HL-60 (cell line): Measurements from ENCODE around the gene FASTKD3.

Source experiments
- DNase-seq, 2 experiments: peaks; one replicate each; pipeline ENCODE4 v3.0.0-alpha.2; 2010 to 2020; ENCODE audit warnings: low read depth in 1 of 2, low spot score in 1 of 2
- H3K27ac ChIP-seq: fragments of 250-450 bp; sonication (Bioruptor Pico); replicated peaks from 2 replicates; pipeline ENCODE4 v1.5.1; 2020; ENCODE audit warnings: mild to moderate bottlenecking, moderate library complexity
- H3K27me3 ChIP-seq: fragments of 250-450 bp; sonication (Bioruptor Pico); 2 replicates; pipeline ENCODE4 v1.5.1; 2021; ENCODE audit warnings: mild to moderate bottlenecking, moderate library complexity; ENCODE audit not compliant: insufficient read depth, poor library complexity, severe bottlenecking
- H3K4me3 ChIP-seq: replicated peaks from 2 replicates; pipeline ENCODE4 v1.5.1; 2011; ENCODE audit warnings: mild to moderate bottlenecking, control low read depth, low read length; ENCODE audit not compliant: insufficient read depth
- CTCF ChIP-seq: IDR thresholded peaks from one replicate; pipeline ENCODE4 v1.5.1; 2011; ENCODE audit warnings: low read length, control low read depth, inconsistent platforms; ENCODE audit not compliant: insufficient read depth
- GABPA ChIP-seq: IDR thresholded peaks from 2 replicates; pipeline ENCODE4 v1.6.1; 2012; ENCODE audit warnings: low read depth
- POLR2AphosphoS5 ChIP-seq: IDR thresholded peaks from 2 replicates; pipeline ENCODE4 v1.6.1; 2012; ENCODE audit warnings: low read depth
- SPI1 ChIP-seq: IDR thresholded peaks from 2 replicates; pipeline ENCODE4 v1.6.1; 2012; ENCODE audit warnings: low read depth, mild to moderate bottlenecking, borderline replicate concordance
- TF ChIP-seq, protein P1 (sequence below): IDR thresholded peaks from 2 replicates; pipeline ENCODE4 v1.6.1; 2012; ENCODE audit warnings: low read depth; ENCODE audit not compliant: insufficient replicate concordance

Gene FASTKD3

DNA sequence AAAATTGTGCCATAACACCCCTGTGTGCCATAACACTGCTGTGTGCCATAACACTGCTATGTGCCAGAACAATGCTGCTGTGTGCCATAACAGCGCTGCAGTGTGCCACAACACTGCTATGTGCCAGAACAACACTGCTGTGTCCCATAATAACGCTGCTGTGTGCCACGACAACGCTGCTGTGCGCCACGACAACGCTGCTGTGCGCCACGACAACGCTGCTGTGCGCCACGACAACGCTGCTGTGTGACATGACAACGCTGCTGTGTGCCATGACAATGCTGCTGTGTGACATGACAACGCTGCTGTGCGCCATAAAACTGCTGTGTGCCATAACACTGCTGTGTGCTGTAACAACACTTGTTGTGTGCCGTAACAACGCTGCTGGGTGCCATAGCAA, 43.8 kb downstream of the FASTKD3 start:
- no peak for TF ChIP-seq SPI1
- no peak for DNase-seq
- Histone ChIP-seq H3K4me3 (no peak overlapping the region), H3K27me3 (no peaks in the 10 kb centered on the region), H3K27ac (no peak overlapping the region)

DNA sequence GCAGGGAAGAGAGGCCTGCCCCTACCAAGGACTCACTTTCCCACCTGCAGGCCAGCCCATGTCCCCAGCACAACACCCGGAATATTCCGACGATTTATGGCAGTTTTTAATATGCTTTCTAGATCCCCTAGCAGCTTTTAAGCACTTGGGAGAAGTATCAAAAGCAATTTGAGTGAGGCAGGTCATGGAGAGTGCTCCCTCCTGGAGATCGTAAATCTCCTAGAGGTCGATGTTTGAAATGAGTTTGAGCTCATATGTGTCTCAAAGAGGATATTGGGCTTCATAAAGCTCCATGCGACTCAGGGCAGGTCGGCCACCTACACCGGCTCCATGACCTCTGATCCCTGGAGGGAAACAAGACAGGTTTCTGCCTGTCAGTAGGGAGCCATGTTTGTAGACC, 45.2 kb downstream of the FASTKD3 start:
- Histone ChIP-seq H3K27ac (no peak overlapping the region), H3K4me3 (no peak overlapping the region), H3K27me3 (no peaks in the 10 kb centered on the region)
- TF ChIP-seq CTCF (no peak), SPI1 (no peak), GABPA (no peak), POLR2AphosphoS5 (no peak)
- TF ChIP-seq, protein P1, sequence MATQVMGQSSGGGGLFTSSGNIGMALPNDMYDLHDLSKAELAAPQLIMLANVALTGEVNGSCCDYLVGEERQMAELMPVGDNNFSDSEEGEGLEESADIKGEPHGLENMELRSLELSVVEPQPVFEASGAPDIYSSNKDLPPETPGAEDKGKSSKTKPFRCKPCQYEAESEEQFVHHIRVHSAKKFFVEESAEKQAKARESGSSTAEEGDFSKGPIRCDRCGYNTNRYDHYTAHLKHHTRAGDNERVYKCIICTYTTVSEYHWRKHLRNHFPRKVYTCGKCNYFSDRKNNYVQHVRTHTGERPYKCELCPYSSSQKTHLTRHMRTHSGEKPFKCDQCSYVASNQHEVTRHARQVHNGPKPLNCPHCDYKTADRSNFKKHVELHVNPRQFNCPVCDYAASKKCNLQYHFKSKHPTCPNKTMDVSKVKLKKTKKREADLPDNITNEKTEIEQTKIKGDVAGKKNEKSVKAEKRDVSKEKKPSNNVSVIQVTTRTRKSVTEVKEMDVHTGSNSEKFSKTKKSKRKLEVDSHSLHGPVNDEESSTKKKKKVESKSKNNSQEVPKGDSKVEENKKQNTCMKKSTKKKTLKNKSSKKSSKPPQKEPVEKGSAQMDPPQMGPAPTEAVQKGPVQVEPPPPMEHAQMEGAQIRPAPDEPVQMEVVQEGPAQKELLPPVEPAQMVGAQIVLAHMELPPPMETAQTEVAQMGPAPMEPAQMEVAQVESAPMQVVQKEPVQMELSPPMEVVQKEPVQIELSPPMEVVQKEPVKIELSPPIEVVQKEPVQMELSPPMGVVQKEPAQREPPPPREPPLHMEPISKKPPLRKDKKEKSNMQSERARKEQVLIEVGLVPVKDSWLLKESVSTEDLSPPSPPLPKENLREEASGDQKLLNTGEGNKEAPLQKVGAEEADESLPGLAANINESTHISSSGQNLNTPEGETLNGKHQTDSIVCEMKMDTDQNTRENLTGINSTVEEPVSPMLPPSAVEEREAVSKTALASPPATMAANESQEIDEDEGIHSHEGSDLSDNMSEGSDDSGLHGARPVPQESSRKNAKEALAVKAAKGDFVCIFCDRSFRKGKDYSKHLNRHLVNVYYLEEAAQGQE, result no peak
- no peak for DNase-seq

DNA sequence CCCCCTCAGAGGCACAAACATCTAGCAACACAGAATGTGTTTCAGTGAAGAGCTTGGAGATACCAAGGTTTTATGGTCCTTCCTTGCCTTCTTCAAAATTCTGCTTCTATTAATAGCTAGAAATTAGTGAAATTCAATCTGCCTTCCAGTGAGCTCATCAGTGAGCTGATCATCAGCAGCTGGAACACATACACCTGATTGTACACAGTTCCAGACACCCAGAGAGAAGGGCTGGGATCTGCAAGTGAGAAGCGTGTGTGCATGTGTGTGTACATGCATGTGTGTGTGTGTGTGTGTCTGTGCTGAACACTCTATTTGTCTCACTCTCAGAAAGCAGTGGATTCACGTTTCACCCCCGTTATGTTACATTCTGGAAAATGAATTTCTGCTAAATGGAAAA, 46.4 kb downstream of the FASTKD3 start:
- Histone ChIP-seq H3K4me3 (no peak overlapping the region), H3K27me3 (no peaks in the 10 kb centered on the region), H3K27ac (no peak overlapping the region)
- DNase-seq, result no peak
- no peak for TF ChIP-seq CTCF
- TF ChIP-seq SPI1, result no peak
- TF ChIP-seq, protein P1, result no peak

- Histone ChIP-seq H3K27ac (peak overlapping the region; percentile 80; the same call in 1 of the 2 replicates), H3K4me3 (no peak overlapping the region), H3K27me3 (no peaks in the 10 kb centered on the region)
- no peak for TF ChIP-seq SPI1
- no peak for TF ChIP-seq CTCF
- no peak for TF ChIP-seq GABPA
- no peak for TF ChIP-seq POLR2AphosphoS5
- TF ChIP-seq, protein P1, result no peak
- no peak for DNase-seq
Measured at GRCh38 chr5:7816535-7816901, 52.3 kb downstream of the FASTKD3 start.
